ENCODE results near the gene ADORA2B. TPM values are rescaled to one million over a fixed set of nuclear protein-coding genes. Genes with fewer than 3 reads are reported as not detected.
A peak's percentile ranks its signal among the peaks of the same experiment; 100 is the strongest.

Gene ADORA2B
- total RNA-seq, 1 donor from 2014 or later: 9.7 TPM

DNA sequence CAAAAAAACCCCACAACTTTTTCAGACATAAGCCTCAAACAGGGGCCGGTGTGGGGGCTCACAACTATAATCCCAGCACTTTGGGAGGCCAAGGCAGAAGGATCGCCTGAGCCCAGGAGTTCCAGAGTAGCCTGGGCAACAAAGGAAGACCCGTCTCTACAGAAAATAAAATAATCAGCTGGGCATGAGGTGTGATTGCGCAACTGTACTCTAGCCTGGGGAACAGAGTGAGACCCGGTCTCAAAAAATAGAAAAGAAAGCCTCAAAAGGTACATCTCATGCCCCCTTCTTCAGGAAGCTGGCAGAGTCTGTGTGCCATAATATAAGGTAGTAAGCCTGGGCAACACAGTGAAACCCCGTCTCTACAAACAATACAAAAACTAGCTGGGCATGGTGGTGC is 51.4 kb downstream of the ADORA2B start:
- H3K36me3 Mint-ChIP-seq (ENCODE audit: low read depth): peaks cover 9% of the 10 kb centered on the region
- no peak overlapping the region for H3K4me3 Mint-ChIP-seq (ENCODE audit: unreplicated experiment)
- no peak overlapping the region for H3K27ac Mint-ChIP-seq (ENCODE audit: unreplicated experiment)
- no peaks in the 10 kb centered on the region for H3K9me3 Mint-ChIP-seq (ENCODE audit: low read depth)
- no peaks in the 10 kb centered on the region for H3K27me3 Mint-ChIP-seq (ENCODE audit: low read depth)
- TF ChIP-seq, protein P1, sequence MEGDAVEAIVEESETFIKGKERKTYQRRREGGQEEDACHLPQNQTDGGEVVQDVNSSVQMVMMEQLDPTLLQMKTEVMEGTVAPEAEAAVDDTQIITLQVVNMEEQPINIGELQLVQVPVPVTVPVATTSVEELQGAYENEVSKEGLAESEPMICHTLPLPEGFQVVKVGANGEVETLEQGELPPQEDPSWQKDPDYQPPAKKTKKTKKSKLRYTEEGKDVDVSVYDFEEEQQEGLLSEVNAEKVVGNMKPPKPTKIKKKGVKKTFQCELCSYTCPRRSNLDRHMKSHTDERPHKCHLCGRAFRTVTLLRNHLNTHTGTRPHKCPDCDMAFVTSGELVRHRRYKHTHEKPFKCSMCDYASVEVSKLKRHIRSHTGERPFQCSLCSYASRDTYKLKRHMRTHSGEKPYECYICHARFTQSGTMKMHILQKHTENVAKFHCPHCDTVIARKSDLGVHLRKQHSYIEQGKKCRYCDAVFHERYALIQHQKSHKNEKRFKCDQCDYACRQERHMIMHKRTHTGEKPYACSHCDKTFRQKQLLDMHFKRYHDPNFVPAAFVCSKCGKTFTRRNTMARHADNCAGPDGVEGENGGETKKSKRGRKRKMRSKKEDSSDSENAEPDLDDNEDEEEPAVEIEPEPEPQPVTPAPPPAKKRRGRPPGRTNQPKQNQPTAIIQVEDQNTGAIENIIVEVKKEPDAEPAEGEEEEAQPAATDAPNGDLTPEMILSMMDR (IDR thresholded peaks at IDR 0.05): no peak
- peaks cover 23% of the 10 kb centered on the region for H3K4me1 Mint-ChIP-seq (ENCODE audit: low read depth)
- no peak for DNase-seq (ENCODE audit: low spot score)

DNA sequence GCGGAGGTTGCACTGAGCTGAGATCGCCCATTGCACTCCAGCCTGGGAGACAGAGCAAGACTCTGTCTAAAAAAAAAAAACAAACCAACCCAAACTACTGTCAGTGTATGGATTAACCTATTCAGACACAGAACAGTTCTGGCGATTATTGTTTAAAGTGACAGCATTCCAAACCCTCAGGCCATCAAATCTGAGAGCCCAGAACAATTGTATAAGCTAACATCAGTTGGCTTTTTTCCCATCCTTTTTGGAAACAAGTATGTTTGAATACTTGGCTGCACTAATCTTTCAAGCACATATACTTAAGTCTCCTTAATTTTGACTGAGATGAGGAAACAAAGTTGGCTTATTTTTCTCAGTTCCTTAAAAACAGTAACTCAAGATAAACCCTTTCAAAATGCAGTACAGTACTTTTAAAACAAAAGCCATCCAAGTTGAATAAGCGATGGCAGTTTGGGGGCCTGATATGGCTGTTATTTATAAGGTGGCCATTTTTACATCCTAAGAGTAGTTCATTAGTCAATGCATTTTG is 53.2 kb downstream of the ADORA2B start:
- Mint-ChIP-seq H3K4me1 (ENCODE audit: low read depth) (peaks cover 30% of the 10 kb centered on the region), H3K9me3 (ENCODE audit: low read depth) (peaks cover 4% of the 10 kb centered on the region), H3K27ac (ENCODE audit: unreplicated experiment) (peak overlapping the region; percentile 99), H3K4me3 (ENCODE audit: unreplicated experiment) (peak overlapping the region; percentile 90), H3K27me3 (ENCODE audit: low read depth) (no peaks in the 10 kb centered on the region), H3K36me3 (ENCODE audit: low read depth) (peaks cover 22% of the 10 kb centered on the region)
- TF ChIP-seq, protein P1 (IDR thresholded peaks at IDR 0.05): no peak
- no peak for DNase-seq (ENCODE audit: low spot score)

DNA sequence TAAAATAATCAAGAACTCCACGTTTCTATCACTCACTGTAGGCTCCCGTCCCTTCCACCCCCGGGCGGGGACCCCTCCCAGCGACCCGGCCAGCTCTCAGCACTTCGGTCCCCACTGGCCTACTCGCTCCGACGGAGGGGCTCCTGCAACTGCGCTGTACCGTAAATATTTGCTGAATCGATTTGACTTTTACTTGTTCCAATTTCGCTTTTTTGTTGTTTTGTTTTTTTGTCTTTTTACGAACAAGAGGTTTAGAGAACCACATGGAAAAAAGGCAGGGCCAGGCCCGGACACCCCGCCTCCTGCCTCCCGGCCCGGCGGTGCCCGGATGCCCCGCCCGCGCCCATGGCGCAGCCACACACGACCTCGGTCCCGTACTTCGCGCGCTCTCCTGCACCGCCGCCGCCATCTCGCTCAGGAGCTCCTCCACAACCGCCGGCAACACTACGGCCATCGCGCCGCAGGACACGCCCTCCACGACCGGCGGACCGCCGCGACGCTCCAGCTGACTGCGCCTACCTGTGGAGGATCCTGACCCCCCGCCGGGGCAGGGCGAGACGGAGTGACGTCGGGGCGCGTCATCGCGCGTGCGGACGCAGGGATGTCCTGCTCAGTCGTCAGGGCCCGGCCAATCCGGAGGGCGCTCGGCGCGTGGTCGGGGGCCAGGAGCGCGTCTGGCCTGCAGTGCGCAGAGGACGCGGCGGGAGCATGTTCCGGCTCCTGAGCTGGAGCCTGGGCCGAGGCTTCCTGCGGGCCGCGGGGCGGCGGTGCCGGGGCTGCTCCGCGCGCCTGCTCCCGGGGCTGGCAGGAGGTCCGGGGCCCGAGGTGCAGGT is 54.4 kb downstream of the ADORA2B start, which contains the start of the genes TTC19 and ZSWIM7:
TSS of gene TTC19 (plus strand) at position 684 of the 833 bp plus-strand sequence. CDS start at position 709, 25 bp downstream.
TSS of gene ZSWIM7 (minus strand) at position 564 of the 833 bp plus-strand sequence. CDS start at position 454, 110 bp downstream.
- Mint-ChIP-seq H3K9me3 (ENCODE audit: low read depth) (peaks cover 4% of the 10 kb centered on the region), H3K27ac (ENCODE audit: unreplicated experiment) (peak within 1 kb of the TSS; percentile 99), H3K36me3 (ENCODE audit: low read depth) (peaks cover 27% of the 10 kb centered on the region), H3K27me3 (ENCODE audit: low read depth) (no peaks in the 10 kb centered on the region), H3K4me1 (ENCODE audit: low read depth) (peaks cover 30% of the 10 kb centered on the region), H3K4me3 (ENCODE audit: unreplicated experiment) (peak within 1 kb of the TSS; percentile 90)
- DNase-seq (ENCODE audit: low spot score): peak; percentile 97
- TF ChIP-seq, protein P1 (IDR thresholded peaks at IDR 0.05): no peak

DNA sequence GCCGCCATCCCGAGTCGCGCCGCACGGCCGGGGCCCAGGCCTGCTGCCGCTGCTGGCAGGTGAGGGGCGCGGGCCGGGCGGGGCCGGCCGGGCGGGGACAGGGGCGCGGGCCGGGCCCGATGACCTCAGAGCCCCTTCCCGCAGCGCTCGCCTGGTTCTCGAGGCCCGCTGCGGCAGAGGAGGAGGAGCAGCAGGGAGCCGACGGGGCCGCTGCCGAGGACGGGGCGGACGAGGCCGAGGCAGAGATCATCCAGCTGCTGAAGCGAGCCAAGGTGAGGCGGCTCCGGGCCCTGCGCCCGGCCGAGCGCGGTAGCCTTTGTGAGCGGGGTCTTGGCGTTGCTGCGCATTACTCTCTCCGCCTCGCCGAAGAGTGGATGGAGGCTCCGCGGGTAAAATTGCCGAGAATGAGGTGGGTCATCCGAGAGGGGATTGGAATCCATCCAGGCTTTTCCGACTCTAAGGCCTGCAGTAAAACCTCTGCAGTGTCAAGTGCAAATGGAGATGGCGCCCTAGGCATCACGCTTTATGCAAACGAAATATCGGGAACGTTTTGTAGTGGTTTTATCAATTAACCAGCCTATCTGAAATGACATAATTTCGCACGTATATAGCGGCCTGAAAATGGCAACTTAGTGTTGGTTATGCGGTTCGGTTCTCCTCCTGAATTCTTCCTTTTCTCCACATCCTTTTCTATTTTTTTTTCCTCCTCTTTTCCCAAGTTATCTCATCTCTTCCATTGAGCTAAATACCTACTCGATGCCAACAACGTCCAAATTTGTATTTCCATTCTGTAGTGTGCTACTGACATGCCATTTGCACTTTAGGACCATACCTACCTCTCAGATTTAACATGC is 55.3 kb downstream of the ADORA2B start:
- H3K4me3 Mint-ChIP-seq (ENCODE audit: unreplicated experiment): peak overlapping the region; percentile 75
- TF ChIP-seq, protein P1 (IDR thresholded peaks at IDR 0.05): peak; percentile 33
- peaks cover 4% of the 10 kb centered on the region for H3K9me3 Mint-ChIP-seq (ENCODE audit: low read depth)
- peaks cover 30% of the 10 kb centered on the region for H3K4me1 Mint-ChIP-seq (ENCODE audit: low read depth)
- no peak for DNase-seq (ENCODE audit: low spot score)
- peak overlapping the region; percentile 89 for H3K27ac Mint-ChIP-seq (ENCODE audit: unreplicated experiment)
- peaks cover 32% of the 10 kb centered on the region for H3K36me3 Mint-ChIP-seq (ENCODE audit: low read depth)
- no peaks in the 10 kb centered on the region for H3K27me3 Mint-ChIP-seq (ENCODE audit: low read depth)

All from chondrocyte (in vitro differentiated cells).